ENCODE measurements around the gene FTCD. TPM values are rescaled to one million over a fixed set of nuclear protein-coding genes. Genes with fewer than 3 reads are reported as not detected.
"Not testable (repeated sequence)": the region's sequence is repeated elsewhere in the genome, so short reads cannot be mapped to it uniquely, and the experiment has no call there.

FTCD gene
- total RNA-seq, 2 donors from 2014 or later = 0.24 TPM; not detected in 1

DNA sequence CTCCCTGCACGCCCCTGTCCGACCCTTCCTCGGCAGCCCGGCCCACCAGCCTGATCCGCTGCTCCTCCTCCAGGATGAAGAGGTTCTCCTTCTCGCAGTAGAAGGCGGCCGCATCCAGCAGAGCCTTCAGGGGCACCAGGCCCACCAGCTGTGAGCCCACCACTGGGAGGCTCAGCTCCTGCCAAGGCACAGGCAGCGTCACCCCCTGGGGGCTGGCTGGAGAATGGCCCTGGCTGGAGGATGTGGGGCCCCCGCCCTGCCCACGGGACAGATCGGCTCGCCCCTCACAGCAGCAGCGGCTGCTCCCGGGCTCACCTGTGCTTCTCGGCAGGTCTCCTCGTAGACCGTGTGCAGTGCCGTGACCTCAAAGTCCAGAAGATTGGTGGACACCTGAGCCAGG is 5.3 kb downstream of the FTCD start:
- Histone ChIP-seq H3K27me3 (no peaks in the 10 kb centered on the region), H3K27ac (no peak overlapping the region), H3K4me3 (no peak overlapping the region), H3K9me3 (no peaks in the 10 kb centered on the region), H3K4me1 (peaks cover 0 to 12% of the 10 kb centered on the region in 2 donors), H3K36me3 (no peaks in the 10 kb centered on the region)
- TF ChIP-seq, protein P1, sequence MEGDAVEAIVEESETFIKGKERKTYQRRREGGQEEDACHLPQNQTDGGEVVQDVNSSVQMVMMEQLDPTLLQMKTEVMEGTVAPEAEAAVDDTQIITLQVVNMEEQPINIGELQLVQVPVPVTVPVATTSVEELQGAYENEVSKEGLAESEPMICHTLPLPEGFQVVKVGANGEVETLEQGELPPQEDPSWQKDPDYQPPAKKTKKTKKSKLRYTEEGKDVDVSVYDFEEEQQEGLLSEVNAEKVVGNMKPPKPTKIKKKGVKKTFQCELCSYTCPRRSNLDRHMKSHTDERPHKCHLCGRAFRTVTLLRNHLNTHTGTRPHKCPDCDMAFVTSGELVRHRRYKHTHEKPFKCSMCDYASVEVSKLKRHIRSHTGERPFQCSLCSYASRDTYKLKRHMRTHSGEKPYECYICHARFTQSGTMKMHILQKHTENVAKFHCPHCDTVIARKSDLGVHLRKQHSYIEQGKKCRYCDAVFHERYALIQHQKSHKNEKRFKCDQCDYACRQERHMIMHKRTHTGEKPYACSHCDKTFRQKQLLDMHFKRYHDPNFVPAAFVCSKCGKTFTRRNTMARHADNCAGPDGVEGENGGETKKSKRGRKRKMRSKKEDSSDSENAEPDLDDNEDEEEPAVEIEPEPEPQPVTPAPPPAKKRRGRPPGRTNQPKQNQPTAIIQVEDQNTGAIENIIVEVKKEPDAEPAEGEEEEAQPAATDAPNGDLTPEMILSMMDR (IDR thresholded peaks at IDR 0.05) = no peak
- DNase-seq (ENCODE audit: low spot score) = no peak

DNA sequence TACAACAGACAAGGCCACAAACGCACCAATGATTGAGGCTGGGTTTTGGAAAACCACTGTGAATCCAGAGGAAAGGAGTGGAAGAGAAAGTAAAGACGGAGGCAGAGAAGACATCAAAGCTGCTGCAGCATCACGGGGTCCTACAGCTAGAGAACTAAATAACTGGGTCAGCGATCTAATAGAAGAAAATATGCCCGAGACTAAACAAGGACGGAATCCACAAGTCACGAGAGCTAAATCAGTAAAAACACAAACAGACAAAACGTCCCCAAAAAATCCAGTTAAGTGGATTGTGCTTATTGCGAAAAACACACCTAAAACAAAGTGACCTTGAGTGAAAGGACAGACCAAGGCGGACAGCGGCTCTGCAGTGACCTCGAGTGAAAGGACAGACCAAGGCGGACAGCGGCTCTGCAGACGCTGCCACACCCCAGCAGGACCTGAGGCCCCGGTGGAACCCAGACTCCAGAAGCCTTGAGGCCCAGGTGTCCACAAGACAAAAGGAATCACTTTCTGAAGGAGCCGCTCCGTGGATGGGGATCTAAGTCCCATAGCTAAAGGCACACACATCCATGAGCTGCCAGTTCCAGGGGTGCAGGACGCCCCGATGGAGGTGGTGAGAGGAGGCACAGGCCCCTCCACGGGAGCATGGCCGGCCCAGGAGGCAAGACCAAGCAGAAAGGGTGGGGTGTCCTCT is 6.0 kb downstream of the FTCD start:
- TF ChIP-seq, protein P1 (IDR thresholded peaks at IDR 0.05) = no peak
- Histone ChIP-seq H3K4me3 (no peak overlapping the region), H3K4me1 (peaks cover 0 to 12% of the 10 kb centered on the region in 2 donors), H3K27me3 (no peaks in the 10 kb centered on the region), H3K27ac (no peak overlapping the region), H3K36me3 (no peaks in the 10 kb centered on the region), H3K9me3 (no peaks in the 10 kb centered on the region)
- no peak for DNase-seq (ENCODE audit: low spot score)

DNA sequence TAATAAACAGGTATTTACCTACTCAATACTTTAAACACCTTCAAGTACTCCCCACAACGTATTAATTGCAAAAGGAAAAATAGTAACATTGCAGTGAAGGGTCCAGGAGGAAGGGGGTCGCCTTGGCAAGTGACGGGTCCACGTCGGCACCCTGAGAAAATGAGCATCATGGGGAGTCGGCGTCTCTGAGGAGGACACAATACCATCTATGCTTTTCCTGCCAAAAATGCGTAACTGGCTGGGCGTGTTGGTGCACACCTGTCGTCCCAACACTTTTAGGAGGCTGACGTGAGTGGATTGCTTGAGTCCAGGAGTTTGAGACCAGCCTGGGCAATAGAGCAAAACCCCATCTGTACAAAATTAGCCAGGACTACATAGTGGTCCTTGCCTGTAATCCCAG is 7.3 kb downstream of the FTCD start:
- no peaks in the 10 kb centered on the region for H3K9me3 ChIP-seq
- TF ChIP-seq, protein P1 (IDR thresholded peaks at IDR 0.05) = no peak
- no peak for DNase-seq (ENCODE audit: low spot score)
- H3K4me3 ChIP-seq = no peak overlapping the region
- no peaks in the 10 kb centered on the region for H3K27me3 ChIP-seq
- peaks cover 0 to 11% of the 10 kb centered on the region in 2 donors for H3K4me1 ChIP-seq
- no peak overlapping the region for H3K27ac ChIP-seq
- H3K36me3 ChIP-seq = no peaks in the 10 kb centered on the region

DNA sequence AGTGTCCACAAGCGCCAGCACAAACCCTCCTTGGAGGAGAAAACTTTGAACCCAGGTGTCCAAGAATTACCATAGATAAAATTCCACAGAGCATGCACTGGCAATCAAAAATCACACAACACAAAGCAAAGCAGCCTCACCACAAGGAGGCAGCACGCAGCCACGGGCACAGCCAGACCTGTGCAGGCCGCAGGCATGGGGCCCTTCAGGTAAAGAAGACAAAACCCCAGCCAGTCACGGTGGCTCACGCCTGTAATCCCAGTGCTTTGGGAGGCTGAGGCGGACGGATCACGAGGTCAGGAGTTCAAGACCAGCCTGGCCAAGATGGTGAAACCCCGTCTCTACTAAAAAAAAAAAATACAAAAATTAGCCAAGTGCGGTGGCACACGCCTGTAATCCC is 8.0 kb downstream of the FTCD start:
- not testable (repeated sequence) for DNase-seq (ENCODE audit: low spot score); H3K27me3 ChIP-seq; H3K27ac ChIP-seq; H3K36me3 ChIP-seq; H3K9me3 ChIP-seq; H3K4me3 ChIP-seq; H3K4me1 ChIP-seq
- TF ChIP-seq, protein P1 (IDR thresholded peaks at IDR 0.05) = peak in 1 of 2 donors; percentile 64

DNA sequence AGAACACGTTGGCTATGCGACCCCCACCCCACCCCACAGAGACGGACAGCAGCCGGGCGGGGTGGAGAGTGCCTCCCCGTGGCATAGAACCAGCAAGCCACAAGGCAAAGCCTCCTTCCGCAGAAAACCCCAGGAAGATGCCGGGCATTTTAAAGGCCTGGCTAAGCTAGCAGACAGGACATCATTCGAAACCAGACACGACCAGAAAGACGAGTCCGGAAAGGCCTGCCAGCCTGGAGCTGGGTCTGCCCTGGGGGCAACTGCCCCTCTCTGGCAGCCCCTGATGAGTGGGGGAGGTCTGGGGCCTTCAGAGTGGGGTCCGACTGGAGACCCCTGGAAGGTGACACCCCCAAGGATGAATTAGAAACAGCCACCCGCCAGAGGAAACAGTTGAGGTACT is 8.5 kb downstream of the FTCD start:
- Histone ChIP-seq H3K27ac (no peak overlapping the region), H3K9me3 (no peaks in the 10 kb centered on the region), H3K27me3 (no peaks in the 10 kb centered on the region), H3K36me3 (no peaks in the 10 kb centered on the region), H3K4me1 (peaks cover 0 to 6% of the 10 kb centered on the region in 2 donors), H3K4me3 (no peak overlapping the region)
- TF ChIP-seq, protein P1 (IDR thresholded peaks at IDR 0.05) = no peak
- no peak for DNase-seq (ENCODE audit: low spot score)

Measured in right atrium auricular region (tissue), 2 donors.